Measurements from ENCODE around the gene TLE5. TPM values are rescaled to one million over a fixed set of nuclear protein-coding genes. Genes with fewer than 3 reads are reported as not detected.

TLE5 gene
- total and polyA plus RNA-seq, 9 of the 15 experiments (the other 6 are each of a cell fraction or from before 2014, with no cell fraction given), result 2.0 to 347 (median 235) TPM

DNA sequence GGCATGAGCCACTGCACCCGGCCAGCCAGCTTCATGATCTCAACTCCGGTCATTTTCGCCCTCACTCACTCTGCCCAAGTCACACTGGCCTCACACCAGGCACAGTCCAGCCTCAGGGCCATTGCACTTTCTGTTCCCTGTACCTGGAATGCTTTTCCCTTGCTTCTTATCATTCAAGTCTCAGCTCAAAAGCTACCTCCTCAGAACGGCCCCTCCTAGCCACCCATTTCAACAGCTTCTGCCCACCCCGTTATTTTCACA is 30.8 kb downstream of the TLE5 start:
- TF ChIP-seq SMARCA5 (IDR thresholded peaks at IDR 0.05) (0 out of 2 replicates have a peak, but pooled peaks have one; percentile 39), ZNF121 (CRISPR knock-in tag; conservative IDR thresholded peaks at IDR 0.05) (peak; percentile 8; the same call in 1 of the 2 replicates)
- TF ChIP-seq, protein P1, sequence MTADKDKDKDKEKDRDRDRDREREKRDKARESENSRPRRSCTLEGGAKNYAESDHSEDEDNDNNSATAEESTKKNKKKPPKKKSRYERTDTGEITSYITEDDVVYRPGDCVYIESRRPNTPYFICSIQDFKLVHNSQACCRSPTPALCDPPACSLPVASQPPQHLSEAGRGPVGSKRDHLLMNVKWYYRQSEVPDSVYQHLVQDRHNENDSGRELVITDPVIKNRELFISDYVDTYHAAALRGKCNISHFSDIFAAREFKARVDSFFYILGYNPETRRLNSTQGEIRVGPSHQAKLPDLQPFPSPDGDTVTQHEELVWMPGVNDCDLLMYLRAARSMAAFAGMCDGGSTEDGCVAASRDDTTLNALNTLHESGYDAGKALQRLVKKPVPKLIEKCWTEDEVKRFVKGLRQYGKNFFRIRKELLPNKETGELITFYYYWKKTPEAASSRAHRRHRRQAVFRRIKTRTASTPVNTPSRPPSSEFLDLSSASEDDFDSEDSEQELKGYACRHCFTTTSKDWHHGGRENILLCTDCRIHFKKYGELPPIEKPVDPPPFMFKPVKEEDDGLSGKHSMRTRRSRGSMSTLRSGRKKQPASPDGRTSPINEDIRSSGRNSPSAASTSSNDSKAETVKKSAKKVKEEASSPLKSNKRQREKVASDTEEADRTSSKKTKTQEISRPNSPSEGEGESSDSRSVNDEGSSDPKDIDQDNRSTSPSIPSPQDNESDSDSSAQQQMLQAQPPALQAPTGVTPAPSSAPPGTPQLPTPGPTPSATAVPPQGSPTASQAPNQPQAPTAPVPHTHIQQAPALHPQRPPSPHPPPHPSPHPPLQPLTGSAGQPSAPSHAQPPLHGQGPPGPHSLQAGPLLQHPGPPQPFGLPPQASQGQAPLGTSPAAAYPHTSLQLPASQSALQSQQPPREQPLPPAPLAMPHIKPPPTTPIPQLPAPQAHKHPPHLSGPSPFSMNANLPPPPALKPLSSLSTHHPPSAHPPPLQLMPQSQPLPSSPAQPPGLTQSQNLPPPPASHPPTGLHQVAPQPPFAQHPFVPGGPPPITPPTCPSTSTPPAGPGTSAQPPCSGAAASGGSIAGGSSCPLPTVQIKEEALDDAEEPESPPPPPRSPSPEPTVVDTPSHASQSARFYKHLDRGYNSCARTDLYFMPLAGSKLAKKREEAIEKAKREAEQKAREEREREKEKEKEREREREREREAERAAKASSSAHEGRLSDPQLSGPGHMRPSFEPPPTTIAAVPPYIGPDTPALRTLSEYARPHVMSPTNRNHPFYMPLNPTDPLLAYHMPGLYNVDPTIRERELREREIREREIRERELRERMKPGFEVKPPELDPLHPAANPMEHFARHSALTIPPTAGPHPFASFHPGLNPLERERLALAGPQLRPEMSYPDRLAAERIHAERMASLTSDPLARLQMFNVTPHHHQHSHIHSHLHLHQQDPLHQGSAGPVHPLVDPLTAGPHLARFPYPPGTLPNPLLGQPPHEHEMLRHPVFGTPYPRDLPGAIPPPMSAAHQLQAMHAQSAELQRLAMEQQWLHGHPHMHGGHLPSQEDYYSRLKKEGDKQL (CRISPR knock-in tag; IDR thresholded peaks at IDR 0.05; ENCODE audit: borderline replicate concordance), result no peak
- no peak for FAIRE-seq

More for the DNA sequence above, 30.8 kb downstream of the TLE5 start:
- Histone ChIP-seq H3K27me3 (ENCODE audit: control insufficient read depth in 2 of 2, insufficient read depth in 2 of 2, low read length in 2 of 2) (no peaks in the 10 kb centered on the region), H4K20me1 (replicated peaks; ENCODE audit: control insufficient read depth, insufficient read depth, low read length) (no peaks in the 10 kb centered on the region), H3K27ac (ENCODE audit: extremely low read depth, low read depth, low read length) (no peak overlapping the region), H3K4me1 (replicated peaks in 1 of 2; ENCODE audit: control insufficient read depth in 2 of 2, insufficient read depth in 2 of 2, low read length in 2 of 2) (peaks cover 18 to 38% of the 10 kb centered on the region in 2 experiments), H3K4me3 (no peak overlapping the region), H3K36me3 (ENCODE audit: control insufficient read depth, insufficient read depth, low read length) (no peaks in the 10 kb centered on the region), H3K4me2 (ENCODE audit: insufficient read depth, low read length) (no peak overlapping the region), H3K9me3 (replicated peaks; ENCODE audit: control insufficient read depth, insufficient read depth, low read depth, low read length) (no peaks in the 10 kb centered on the region), H3K79me2 (ENCODE audit: control insufficient read depth, insufficient read depth, low read length) (peaks cover 7% of the 10 kb centered on the region; the same call in 1 of the 3 replicates), H3K9me1 (ENCODE audit: control insufficient read depth, insufficient read depth, low read length) (no peaks in the 10 kb centered on the region), H2AFZ (ENCODE audit: low read depth, low read length) (no peak overlapping the region; the same call in 1 of the 2 replicates), H3K9ac (ENCODE audit: insufficient read depth in 1 of 2, low read depth in 2 of 2, low read length in 2 of 2) (no peak overlapping the region)
- WGBS (ENCODE audit: insufficient coverage, low coverage, missing lambda C conversion rate), result 16% methylated on average over 5 of the region's 5 CpGs
- ChIA-PET POLR2A (interaction anchor here (0.8 to 1.0 kb wide), 3 partner anchors 14 to 39 kb away, joined by 3 to 6 read pairs (median 3); no protein-coding TSS in a partner anchor), CTCF (ENCODE audit: low intra/inter-chr PET ratio) (no interaction called here)
- DNase-seq (ENCODE audit: extremely low read depth in 1 of 4, low spot score in 3 of 4) (no peak), ATAC-seq (no peak)
- intact Hi-C loops (cut with micrococcal nuclease), result no loop called here
- in situ Hi-C loops (cut with MboI), result no loop called here
- BruUV-seq (replicated peaks), result no TSS peak

Data from K562 (cell line).